ENCODE results near the gene WDR76. TPM values are rescaled to one million over a fixed set of nuclear protein-coding genes. Genes with fewer than 3 reads are reported as not detected.

Gene WDR76
- total and polyA plus RNA-seq, 10 donors = 1.5 to 16.3 (median 6.5) TPM

DNA sequence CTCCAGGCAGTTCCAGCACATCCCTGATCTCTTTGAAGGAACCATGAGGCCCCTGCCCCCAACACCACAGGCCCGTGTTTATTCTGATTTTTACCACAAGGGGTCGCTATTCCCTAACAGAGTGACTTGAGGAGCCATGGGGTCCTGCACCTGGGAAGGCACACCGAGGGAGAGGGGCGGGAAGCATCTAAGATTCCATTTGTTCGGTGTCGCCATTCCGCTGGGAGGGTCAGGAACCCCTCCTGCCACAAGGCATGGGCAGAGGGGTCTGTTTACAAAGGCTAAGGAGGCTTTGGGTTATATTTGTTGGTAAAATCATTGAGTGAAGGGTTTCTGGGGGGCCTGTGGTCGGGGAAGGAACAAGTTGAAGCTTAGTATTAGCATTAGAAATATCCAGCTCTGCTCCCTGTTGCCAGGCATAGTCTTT lies 77.1 kb downstream of the WDR76 start:
- DNase-seq = no peak
- Histone ChIP-seq H3K4me3 (no peak overlapping the region), H3K27me3 (replicated peaks in 1 of 7) (no peaks in the 10 kb centered on the region), H3K4me1 (peaks cover 0 to 9% (median 3%) of the 10 kb centered on the region in 6 donors), H3K27ac (no peak overlapping the region), H3K36me3 (no peaks in the 10 kb centered on the region), H3K9me3 (no peaks in the 10 kb centered on the region)
- TF ChIP-seq, protein P1, sequence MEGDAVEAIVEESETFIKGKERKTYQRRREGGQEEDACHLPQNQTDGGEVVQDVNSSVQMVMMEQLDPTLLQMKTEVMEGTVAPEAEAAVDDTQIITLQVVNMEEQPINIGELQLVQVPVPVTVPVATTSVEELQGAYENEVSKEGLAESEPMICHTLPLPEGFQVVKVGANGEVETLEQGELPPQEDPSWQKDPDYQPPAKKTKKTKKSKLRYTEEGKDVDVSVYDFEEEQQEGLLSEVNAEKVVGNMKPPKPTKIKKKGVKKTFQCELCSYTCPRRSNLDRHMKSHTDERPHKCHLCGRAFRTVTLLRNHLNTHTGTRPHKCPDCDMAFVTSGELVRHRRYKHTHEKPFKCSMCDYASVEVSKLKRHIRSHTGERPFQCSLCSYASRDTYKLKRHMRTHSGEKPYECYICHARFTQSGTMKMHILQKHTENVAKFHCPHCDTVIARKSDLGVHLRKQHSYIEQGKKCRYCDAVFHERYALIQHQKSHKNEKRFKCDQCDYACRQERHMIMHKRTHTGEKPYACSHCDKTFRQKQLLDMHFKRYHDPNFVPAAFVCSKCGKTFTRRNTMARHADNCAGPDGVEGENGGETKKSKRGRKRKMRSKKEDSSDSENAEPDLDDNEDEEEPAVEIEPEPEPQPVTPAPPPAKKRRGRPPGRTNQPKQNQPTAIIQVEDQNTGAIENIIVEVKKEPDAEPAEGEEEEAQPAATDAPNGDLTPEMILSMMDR (IDR thresholded peaks at IDR 0.05 in 8 of 11, conservative IDR thresholded peaks at IDR 0.05 in 3 of 11) = peak; percentile 38 to 81 (median 72)
- no peak for TF ChIP-seq POLR2A (IDR thresholded peaks at IDR 0.05)
- intact Hi-C loops (cut with DNase I; ENCODE audit: low total_unique reads) = loop anchor here (5.0 to 10.0 kb wide), 2 partner anchors 163 to 311 kb away; no protein-coding TSS in a partner anchor
- 18 to 26% (median 24%) methylated on average over 8 of the region's 8 CpGs for WGBS, 5 donors

DNA sequence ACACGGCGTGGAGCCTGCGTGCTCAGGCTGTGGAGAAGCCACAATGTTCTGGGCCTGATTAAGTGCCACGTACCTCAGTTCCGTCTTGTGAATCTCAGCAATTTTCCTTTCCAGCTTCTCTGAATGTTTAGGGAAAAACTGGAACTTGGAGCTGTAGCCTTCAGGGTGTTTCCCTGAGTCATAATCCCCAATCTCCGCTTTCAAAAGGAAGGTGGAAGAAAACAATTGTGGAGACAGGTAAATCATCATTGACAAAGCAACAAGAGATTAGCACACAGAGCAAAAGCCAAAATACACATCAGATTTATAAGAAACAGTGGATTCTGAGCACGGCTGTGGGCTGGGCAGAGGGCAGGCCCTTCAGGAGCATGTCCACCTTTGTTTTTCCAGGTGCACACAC lies 79.0 kb downstream of the WDR76 start:
- Histone ChIP-seq H3K4me1 (peaks cover 0 to 9% (median 3%) of the 10 kb centered on the region in 6 donors), H3K36me3 (no peaks in the 10 kb centered on the region), H3K9me3 (no peaks in the 10 kb centered on the region), H3K4me3 (no peak overlapping the region), H3K27me3 (replicated peaks in 1 of 7) (no peaks in the 10 kb centered on the region), H3K27ac (no peak overlapping the region)
- DNase-seq = no peak
- intact Hi-C loops (cut with DNase I; ENCODE audit: low total_unique reads) = loop anchor here (10.0 kb wide), 1 partner anchor 309 kb away; no protein-coding TSS in a partner anchor
- TF ChIP-seq, protein P1 (IDR thresholded peaks at IDR 0.05 in 8 of 11, conservative IDR thresholded peaks at IDR 0.05 in 3 of 11) = no peak
- TF ChIP-seq POLR2A (IDR thresholded peaks at IDR 0.05) (no peak), POLR2AphosphoS5 (IDR thresholded peaks at IDR 0.05) (no peak)
- WGBS, 5 donors = 94 to 96% (median 94%) methylated on average over 7 of the region's 7 CpGs

DNA sequence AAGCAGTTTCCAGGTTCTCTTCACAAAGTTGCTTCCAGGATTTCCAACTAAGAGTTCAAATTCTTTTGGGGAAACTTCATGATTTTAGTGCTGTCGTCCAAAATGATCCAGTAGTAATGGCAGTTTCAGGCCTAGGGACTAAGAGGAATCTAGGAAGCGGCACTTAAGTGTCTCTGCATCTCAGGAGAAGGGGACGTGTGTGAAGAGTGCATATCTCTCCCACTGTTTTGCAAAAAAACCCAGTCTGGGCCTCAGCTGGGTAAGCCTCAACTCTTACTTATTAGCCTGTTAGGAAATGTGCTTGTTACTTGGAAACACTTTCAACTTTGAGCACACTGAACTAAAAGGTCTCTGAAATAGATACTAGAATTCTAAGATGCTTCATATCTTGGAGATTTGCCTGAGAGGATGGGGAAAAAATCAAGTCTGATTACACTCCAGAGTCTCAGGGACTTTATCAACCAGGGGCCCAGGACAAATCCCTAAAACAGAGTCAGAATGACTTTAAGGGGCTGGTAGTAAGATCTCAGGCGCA lies 81.8 kb downstream of the WDR76 start:
- TF ChIP-seq, protein P1 (IDR thresholded peaks at IDR 0.05 in 8 of 11, conservative IDR thresholded peaks at IDR 0.05 in 3 of 11) = no peak
- TF ChIP-seq POLR2A (IDR thresholded peaks at IDR 0.05) = no peak
- TF ChIP-seq POLR2AphosphoS5 (IDR thresholded peaks at IDR 0.05) = no peak
- no peak for DNase-seq
- no peak overlapping the region for H3K27ac ChIP-seq
- H3K9me3 ChIP-seq = no peaks in the 10 kb centered on the region
- H3K36me3 ChIP-seq = no peaks in the 10 kb centered on the region
- intact Hi-C loops (cut with DNase I; ENCODE audit: low total_unique reads) = loop anchor here (10.0 kb wide), 1 partner anchor 306 kb away; no protein-coding TSS in a partner anchor
- H3K4me3 ChIP-seq = no peak overlapping the region
- 78 to 92% (median 87%) methylated on average over 4 of the region's 4 CpGs for WGBS, 5 donors
- H3K27me3 ChIP-seq (replicated peaks in 1 of 7) = no peaks in the 10 kb centered on the region
- peaks cover 0 to 8% (median 3%) of the 10 kb centered on the region in 6 donors for H3K4me1 ChIP-seq

DNA sequence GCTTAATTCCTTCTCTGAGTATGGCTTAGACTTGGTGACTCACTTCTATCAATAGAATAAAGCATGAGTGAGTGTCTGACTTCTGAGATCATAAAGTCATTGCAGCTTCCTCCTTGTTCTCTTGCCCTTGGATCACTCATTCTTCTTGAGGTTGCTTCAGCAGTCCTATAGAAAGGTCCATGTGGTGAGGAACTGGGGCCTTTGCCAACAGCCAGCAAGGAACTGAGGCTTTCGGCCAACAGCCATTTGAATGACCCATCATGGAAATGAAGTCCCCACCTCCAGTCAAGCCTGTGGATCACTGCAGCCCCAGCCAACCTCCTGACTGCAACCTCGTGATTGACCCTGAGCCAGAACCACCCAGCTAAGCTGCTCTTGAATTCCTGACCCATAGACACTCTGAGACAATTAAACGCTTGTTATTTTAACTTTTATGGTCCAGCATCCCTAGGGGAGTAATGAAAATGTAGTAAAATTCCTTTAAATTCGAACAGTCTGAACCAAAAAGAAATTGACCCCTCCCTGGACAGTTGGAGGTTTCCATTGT lies 84.5 kb downstream of the WDR76 start:
- H3K4me3 ChIP-seq = no peak overlapping the region
- H3K4me1 ChIP-seq = no peaks in the 10 kb centered on the region
- H3K27me3 ChIP-seq (replicated peaks in 1 of 7) = no peaks in the 10 kb centered on the region
- H3K9me3 ChIP-seq = no peaks in the 10 kb centered on the region
- H3K27ac ChIP-seq = no peak overlapping the region
- TF ChIP-seq POLR2AphosphoS5 (IDR thresholded peaks at IDR 0.05) = no peak
- TF ChIP-seq POLR2A (IDR thresholded peaks at IDR 0.05) = no peak
- TF ChIP-seq, protein P1 (IDR thresholded peaks at IDR 0.05 in 8 of 11, conservative IDR thresholded peaks at IDR 0.05 in 3 of 11) = no peak
- no peak for DNase-seq
- no peaks in the 10 kb centered on the region for H3K36me3 ChIP-seq
- intact Hi-C loops (cut with DNase I; ENCODE audit: low total_unique reads) = no loop called here
- WGBS, 5 donors = 74 to 88% (median 79%) methylated on average over 4 of the region's 4 CpGs

Data from spleen (tissue), 11 donors.